Central memory CD4-positive, alpha-beta T cell (primary cell): ENCODE data around the gene AHI1.
"Not testable (repeated sequence)": the region's sequence is repeated elsewhere in the genome, so short reads cannot be mapped to it uniquely, and the experiment has no call there.

Experiments used
- DNase-seq: peaks from one replicate; pipeline ENCODE4 v3.0.0; 2022

AHI1 gene

GRCh38 chr6:135385299-135385698 is 112.2 kb downstream of the AHI1 start:
- DNase-seq, result no peak

GRCh38 chr6:135383766-135384165 is 113.8 kb downstream of the AHI1 start:
- DNase-seq, result no peak

DNA sequence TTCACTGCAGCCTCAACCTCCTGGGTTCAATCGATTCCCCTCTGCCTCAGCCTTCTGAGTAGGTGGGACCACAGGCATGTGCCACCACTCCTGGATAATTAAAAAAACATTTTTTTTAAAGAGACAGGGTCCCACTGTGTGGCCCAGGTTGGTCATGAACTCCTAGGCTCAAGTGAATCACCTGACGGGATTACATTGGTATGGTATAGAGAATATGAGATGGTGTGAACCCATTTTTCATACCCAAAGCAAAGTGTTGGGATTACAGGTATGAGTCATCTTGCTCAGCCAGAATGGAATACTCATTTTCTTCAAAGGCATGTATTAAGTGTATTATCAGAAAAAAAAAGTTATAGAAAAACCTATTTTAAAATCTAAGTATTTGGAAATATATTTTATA is 114.2 kb downstream of the AHI1 start:
- DNase-seq, result no peak

DNA sequence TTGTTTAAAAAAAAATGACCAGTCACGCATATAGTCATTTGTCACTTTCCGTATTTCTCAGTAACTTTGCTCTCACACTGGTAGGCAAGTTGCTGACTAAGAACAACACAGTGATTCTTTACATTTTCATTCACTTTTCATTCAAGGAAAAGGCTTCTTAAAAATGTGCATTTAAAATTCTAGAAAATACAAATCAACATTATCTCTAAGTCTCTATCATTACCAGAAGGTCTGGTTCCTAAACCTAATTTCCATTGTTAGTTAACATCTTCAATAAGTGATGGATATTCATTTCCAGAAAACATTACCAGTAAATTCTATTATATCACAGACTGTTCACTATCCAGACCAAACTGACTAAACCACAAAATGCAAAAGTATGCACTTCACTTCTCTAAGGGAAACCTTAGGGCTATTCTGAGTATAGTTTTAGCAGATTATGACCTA is 115.3 kb downstream of the AHI1 start:
- DNase-seq, result no peak

DNA sequence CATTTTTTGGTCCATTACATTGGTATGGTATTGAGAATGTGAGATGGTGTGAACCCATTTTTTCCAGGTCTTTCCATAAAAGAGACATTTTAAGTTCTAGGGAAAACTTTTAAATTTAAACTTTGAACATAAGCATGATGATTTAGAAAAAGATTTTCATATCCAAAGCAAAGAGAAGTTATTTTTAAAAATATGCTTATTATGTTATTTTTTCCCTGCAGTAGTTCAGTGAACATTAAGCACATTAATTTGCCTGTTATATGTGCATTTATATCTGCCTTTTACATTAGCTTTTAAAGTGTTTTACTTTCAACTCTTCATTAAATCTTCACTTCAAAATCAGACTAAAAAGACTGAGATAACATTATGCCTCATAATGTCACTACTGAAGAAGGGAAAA is 116.7 kb downstream of the AHI1 start:
- no peak for DNase-seq

- DNase-seq, result no peak
Measured at GRCh38 chr6:135379647-135380046, 117.9 kb downstream of the AHI1 start.

- DNase-seq, result no peak
Measured at GRCh38 chr6:135372758-135373157, 124.8 kb downstream of the AHI1 start.

DNA sequence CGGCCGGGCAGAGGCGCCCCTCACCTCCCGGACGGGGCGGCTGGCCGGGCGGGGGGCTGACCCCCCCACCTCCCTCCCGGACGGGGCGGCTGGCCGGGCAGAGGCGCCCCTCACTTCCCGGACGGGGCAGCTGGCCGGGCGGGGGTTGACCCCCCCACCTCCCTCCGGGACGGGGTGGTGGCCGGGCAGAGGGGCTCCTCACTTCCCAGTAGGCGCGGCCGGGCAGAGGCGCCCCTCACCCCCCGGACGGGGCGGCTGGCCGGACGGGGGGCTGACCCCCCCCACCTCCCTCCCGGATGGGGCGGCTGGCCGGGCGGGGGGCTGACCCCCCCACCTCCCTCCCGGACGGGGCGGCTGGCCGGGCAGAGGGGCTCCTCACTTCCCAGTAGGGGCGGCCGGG is 133.9 kb downstream of the AHI1 start:
- DNase-seq, result not testable (repeated sequence)

DNA sequence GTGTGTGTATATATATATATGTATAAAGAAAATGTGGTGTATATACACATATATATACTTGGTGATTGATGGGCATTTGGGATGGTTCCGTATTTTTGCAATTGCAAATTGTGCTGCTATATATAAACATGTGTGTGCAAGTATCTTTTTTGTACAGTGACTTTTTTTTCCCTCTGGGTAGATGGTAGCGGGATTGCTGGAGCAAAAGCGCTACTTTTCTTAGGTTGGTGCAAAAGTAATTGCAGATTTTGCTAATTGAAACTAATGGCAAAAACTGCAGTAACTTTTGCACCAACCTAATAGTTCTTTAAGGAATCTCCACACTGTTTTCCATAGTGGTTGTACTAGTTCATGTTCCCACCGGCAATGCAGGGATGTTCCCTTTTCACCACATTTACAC is 135.4 kb downstream of the AHI1 start:
- DNase-seq, result no peak

GRCh38 chr6:135360222-135360621 is 137.3 kb downstream of the AHI1 start:
- no peak for DNase-seq

- DNase-seq, result no peak
Measured at GRCh38 chr6:135358985-135359384, 138.6 kb downstream of the AHI1 start.

- DNase-seq, result no peak
Measured at GRCh38 chr6:135358251-135358821, 139.2 kb downstream of the AHI1 start.

GRCh38 chr6:135354407-135354806 is 143.1 kb downstream of the AHI1 start:
- no peak for DNase-seq

DNA sequence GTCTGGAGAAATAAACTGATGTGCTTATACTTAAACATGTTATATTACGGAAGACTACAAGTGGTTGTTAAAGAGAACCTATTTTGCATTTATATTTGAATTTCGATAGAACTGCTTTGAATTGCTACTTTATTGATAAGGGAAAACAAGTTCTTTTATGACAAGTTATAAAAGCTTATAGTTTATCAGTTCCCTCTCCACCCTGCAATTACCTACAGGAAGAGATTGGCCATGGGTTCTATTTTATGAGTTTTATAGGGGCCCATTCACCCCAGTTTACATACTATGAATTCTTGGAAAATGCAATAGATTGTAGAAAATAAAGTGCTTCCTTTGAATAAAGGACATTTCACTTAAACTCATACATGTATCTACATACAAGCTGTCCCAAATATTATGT is 144.4 kb downstream of the AHI1 start:
- no peak for DNase-seq

GRCh38 chr6:135351635-135352034 is 145.9 kb downstream of the AHI1 start:
- DNase-seq, result no peak

DNA sequence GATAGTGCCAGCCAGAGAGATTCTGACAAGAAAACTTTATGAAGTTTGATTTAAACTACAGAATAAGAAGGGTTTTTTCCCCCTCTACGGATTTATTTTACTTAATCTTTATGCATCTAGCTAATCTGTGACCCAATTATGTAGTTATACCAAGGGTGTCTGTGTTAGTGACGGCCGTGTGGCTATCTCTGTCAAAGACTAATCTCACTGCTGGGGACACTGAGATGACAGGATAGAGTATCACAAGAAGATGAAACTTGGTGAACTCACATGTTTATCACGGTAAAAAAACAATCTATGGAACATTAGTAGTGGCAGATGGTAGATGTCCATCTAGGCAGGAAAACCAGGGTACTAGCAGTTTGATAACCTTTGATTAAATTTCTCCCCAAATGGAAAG is 149.7 kb downstream of the AHI1 start:
- DNase-seq, result no peak

DNA sequence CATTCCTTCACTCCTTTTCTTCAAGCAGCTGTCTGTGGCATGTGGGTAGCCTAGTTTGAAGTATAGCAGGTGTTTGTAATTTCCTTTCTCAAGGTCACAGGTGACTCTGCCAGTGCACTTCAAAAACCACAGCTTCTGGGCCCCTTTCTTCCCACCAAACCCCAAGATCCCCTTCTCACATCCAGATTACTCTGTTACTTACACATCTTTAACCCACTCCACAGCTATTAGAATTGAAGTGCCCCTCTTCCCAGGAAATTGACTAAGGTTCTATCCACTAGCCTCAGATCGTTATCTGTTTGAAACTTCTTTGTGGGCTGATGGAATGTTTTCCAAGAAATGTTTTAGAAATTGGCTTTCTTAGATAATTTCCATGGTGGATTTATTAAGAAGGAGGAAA is 150.8 kb downstream of the AHI1 start:
- no peak for DNase-seq

GRCh38 chr6:135344526-135344925 is 153.0 kb downstream of the AHI1 start:
- DNase-seq, result no peak

- not testable (repeated sequence) for DNase-seq
Measured at GRCh38 chr6:135339920-135340319, 157.6 kb downstream of the AHI1 start.

DNA sequence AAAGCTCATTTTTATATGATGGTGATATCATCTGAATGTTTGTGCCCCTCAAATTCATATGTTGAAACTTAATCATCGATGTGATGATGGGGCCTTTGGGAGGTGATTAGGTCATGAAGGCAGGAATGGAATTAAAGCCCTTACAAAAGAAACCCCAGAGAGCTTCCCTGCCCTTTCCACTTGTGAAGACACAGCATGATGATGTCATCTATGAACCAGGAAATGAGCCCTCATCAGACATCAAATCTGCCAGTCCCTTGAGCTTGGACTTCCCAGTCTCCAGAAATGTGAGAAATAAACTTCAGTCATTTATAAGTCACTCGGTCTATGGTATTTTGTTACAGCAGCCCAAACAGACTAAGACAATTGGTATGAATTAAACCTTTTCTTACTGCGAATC is 163.4 kb downstream of the AHI1 start:
- DNase-seq, result no peak

DNA sequence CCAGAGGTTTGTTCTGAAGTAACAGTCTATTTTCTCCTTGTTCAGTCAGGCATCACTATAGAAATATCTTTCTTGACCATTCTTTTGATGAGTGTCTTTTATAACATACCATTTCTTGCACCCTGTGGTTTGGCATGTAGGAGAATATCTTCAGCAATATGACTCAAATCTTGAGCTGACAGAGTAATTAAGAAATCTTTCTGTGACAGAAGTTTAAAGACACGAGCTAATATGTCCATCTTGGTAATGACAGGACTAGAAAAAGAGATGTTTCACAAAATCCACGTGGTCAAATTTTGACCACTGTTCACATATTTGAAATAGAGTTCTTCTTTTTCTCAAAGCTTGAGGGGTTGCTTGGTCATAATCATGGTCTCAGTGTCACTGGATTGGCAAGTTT is 166.5 kb downstream of the AHI1 start:
- no peak for DNase-seq

DNA sequence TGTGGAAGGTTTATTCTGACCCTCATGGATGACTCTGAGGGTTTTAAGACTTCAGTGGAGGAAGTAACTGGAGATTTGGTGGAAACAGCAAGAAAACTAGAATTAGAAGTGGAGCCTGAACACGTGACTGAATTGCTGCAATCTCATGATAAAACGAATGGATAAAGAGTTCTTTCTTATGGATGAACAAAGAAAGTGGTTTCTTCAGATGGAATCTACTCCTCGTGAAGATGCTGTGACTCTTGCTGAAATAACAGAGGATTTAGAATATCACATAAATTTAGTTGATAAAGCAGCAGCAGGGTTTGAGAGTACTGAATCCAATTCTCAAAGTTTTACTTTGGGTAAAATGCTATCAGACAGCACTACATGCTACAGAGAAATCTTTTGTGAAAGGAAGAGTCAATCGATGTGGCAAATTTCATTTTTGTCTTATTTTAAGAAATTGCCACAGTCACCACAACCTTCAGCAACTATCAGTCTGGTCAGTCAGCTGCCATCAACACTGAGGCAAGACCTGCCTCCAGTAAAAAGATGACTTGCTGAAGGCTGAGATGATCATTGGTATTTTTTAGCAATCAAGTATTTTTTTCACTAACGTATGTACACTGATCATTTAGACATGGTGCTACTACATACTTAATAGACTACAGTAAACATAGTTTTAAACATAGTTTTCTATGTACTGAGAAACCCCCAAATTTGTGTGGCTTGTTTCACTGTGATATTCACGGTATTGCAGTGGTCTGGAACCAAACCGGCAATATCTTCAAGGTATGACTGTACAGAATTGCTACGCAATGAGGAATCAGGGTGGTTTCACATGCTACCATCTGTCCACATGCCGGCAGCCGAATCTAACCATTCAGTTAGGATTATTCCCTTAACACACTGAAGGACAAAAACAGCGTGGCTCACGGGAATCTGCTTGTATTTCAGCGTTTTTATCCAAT is 167.4 kb downstream of the AHI1 start:
- DNase-seq, result no peak

GRCh38 chr6:135328136-135328535 is 169.4 kb downstream of the AHI1 start:
- no peak for DNase-seq
